NCI-H2196 treated with DMSO at 0.1 percent for 48 hours (cell line): ENCODE data around the gene RNF111.
"Not testable (repeated sequence)": the region's sequence is repeated elsewhere in the genome, so short reads cannot be mapped to it uniquely, and the experiment has no call there.

Experiments used
- DNase-seq: peaks from one replicate; lab custom pipeline; 2025; ENCODE audit not compliant: unreplicated experiment; lab: John Stamatoyannopoulos, UW

Gene RNF111

DNA sequence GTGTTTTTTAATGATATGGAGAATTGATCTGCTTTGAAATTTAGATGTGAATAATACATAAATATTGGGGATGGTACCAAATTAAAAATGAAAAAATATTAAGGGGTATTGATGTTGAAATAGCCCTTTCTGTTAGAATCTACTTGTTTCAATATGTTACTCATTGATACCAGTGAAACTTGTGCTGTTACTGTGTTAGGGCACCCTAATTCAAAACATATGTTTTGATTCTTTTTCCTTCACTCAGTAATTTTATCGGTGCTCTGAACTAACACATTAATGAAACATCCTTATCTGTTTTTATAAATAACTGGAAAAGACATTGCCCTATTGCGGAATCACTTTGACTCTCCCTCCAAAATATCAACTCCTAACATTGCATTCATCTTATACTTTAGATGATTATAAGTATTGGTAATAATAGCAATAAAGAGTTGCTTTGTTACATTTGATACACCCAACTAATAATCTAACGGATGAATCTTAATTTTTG is 65.5 kb downstream of the RNF111 start:
- DNase-seq, result no peak

DNA sequence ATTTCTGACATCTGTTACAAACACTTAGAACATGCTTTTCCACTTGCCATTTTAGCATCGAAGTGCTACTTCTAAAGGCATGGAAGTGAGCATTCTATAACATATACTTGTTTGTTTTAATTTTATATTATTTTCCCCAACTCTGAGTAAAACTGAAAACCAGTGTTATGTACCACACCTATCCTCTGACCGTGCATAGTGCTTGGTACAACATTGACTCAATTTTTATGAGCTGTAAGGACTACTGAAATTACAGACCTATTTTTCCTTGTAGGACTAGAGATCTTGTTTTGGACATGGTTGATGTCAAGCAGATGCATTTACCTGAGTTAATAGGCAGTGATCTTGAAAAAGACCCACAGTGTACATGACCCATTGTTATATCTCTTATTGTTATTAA is 66.0 kb downstream of the RNF111 start:
- no peak for DNase-seq

- no peak for DNase-seq
These were observed 71.7 kb downstream of the RNF111 start for GRCh38 chr15:59059076-59059597.

DNA sequence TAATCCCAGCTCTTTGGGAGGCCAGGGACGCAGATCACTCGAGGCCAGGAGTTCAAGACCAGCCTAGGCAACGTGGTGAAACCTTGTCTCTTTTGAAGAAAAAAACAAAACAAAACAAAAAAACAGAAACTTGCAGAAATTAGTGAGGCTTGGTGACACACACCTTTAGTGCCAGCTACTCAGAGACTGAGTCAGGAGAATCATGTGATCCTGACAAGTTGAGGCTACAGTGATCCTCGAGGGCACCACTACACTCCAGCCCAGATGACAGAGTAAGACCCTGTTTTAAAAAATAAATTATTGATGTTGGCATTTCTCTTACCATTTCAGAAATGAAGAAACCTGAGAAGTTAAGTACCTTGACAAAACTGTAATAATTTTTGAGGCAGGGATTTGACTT is 72.9 kb downstream of the RNF111 start:
- no peak for DNase-seq

GRCh38 chr15:59063042-59063441 is 75.6 kb downstream of the RNF111 start:
- DNase-seq, result no peak

DNA sequence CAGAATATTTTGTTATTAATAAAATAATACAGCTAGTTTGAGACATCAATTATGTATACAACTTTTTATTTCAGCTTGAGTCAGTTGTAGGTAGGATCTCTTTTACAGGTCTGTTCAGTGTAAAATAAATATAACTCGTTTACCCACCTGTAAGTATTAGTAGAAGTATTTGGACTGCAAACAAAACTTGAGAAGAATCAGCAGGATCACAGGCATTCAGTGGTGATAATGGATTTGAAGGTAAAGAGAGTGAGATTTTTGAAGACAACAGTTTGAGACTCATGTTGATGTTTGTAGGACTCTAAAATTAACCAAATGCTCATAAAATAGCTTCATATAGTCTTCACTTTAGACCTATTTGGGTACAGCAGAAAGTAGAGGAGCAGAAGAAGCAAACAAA is 82.0 kb downstream of the RNF111 start:
- no peak for DNase-seq

DNA sequence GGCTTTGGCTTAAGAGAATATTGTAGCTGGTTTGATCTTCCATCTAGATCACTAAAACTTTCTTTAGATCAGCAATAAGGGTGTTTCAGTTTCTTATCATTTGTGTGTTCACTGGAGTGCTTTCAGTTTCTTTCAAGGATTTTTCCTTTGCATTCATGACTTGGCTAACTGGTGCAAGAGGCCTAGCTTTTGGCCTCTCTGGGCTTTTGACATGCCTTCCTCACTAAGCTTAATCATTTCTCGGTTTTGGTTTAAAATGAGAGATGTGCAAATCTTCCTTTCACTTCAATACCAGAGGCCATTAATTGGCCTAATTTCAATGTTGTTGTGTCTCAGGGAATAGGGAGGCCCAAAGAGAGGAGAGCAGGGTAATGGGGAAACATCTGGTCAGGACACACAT is 87.1 kb downstream of the RNF111 start:
- no peak for DNase-seq

DNA sequence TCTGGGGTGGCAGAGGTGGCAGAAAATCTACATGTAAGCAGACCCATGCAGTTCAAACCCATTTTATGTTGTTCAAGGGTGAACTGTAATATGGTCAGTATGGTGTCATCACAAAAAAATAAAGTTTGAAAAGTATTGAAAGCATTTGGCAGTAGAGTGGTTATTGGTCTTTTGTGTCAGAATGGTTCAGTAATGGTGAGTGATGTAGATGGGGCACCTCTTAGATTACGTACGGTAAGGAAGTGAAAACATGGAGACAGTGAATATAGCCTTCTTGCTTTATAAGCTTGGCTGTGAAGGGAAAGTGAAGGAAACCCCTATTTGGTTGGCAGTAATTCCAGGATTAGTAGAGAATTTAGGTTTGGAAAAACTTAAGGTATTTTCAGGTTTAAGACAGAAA is 100.3 kb downstream of the RNF111 start:
- no peak for DNase-seq

DNA sequence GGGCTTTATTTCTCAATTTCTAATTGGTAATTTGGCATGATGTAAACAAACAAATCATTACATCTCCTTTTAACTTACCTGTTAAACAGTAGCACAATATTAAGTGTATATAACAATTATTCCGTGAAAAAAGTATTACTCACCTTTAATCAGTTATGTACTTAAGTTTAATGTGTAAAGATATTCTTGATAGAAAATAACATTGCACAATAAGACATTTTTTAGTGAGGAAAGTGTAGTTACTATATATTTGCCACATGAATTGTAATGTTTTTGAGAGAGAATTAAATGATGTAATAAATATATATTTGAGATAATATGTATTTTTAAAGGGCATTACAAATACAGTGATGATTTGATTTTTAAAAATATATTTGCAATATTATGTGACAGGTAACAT is 106.6 kb downstream of the RNF111 start:
- DNase-seq, result no peak

DNA sequence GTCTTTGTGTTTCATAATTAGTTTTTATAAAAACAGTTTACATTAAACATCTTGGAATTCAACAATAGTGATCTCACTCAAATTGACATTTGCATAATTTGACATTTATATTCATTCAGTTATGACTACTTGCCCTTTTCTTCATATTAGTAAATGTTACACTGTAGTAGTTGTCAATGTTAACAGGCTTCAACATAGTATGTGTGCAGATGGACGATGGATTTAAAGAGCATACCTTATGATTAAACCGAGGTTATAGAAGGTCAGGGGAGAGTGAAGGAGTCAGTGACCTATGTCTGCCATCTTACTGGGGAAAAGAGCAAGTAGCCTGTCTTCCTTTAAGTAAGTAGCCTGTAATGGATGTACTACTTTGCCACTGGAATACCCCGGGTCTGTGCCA is 109.0 kb downstream of the RNF111 start:
- DNase-seq, result no peak

- no peak for DNase-seq
These were observed 111.8 kb downstream of the RNF111 start for GRCh38 chr15:59099162-59099685.

GRCh38 chr15:59104602-59104911 is 117.1 kb downstream of the RNF111 start:
- DNase-seq, result no peak

DNA sequence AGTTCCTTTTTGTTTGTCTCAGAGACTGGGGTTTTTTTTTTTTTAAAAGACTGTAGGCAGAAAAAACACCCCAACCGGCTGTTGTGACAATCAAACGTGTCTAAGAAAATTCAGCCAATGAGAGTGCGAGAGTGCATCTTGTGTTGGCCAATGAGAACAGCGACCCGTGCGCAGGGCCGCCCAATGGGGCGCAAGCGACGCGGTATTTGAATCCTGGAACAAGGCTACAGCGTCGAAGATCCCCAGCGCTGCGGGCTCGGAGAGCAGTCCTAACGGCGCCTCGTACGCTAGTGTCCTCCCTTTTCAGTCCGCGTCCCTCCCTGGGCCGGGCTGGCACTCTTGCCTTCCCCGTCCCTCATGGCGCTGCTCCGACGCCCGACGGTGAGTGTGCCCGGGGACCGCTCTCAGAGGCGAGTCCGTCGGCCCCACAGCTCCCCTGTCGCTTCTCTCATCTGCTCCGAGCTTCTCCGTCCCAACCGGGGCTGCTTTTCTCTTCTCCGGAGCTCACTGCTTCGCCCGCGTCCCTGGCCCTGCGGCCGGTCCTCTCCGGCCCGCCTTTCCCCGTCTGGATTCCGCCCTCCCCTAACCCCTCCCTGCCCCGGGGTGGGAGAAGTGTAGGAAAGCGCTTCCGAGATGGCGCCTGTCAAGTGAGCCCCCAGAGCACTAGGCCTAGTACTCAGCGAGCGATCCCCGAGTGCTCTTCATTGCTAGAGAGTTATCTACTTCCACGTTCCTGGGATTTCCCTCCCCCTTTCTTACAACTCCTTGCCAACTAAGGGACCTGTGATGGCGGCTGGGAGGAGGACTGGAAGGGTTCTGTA is 117.7 kb downstream of the RNF111 start, which contains the start of gene CCNB2:
CCNB2 (plus strand) TSS at position 235 of the 821 bp plus-strand sequence; CDS start at position 358, 123 bp downstream.
- peak; percentile 50 for DNase-seq

DNA sequence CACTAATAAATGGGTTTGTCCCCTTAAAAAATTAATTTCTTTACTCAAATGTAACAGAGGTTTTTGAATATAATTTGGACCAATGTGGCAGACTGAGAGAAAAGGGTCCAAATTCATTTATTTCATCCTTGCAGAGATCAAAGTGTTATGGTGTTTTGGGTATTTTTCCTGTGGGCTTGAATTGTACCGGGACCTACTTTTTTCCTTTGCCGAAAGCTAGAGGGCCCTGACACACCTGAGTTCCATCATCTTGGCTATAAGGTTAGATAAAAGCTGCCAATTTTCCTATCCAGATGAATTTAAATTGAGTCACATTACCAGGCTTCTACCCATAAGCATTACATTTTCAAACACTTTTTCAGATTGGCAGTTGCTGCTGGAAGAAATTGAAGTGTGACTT is 118.4 kb downstream of the RNF111 start:
- no peak for DNase-seq

DNA sequence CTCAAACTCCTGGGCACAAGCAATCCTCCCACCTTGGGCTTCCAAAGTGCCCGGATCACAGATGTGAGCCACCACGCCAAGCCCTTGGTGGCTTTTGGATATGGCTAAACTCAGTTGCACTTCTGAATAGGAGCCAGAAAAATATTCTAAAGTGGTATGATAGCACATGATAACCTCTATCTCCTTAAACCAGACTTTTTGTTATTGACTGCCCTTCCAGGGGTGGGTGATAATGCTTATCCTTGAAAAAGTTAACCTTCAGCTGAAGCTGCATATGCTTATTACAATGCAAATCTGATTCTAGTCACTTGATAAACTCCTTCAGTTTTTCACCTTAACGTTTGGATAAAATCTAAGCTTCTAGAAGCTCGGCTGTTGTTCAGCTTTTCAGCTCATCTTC is 123.8 kb downstream of the RNF111 start:
- DNase-seq, result no peak

DNA sequence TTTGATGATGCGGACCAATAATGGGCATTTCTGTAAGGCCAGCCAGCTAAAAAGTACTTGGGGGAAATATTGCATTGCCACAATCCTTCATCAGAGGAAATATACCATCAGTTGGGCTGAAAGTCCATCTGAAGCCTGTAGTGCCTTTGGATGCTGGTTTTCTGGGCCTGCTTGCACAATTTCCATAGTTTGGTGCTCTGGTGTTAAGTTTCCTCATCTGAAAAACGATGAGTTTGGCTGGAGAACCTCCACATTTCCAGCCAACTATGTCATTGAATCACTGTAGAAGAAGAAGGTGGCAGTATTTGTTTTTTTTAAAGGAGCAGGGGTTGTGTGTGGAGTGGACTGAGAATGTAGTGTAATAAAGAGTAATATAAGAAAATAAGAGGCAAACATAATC is 127.6 kb downstream of the RNF111 start:
- no peak for DNase-seq

- DNase-seq, result no peak
These were observed 128.7 kb downstream of the RNF111 start for GRCh38 chr15:59116141-59116540.

- no peak for DNase-seq
These were observed 129.3 kb downstream of the RNF111 start for GRCh38 chr15:59116771-59117170.

GRCh38 chr15:59119625-59120024 is 132.2 kb downstream of the RNF111 start:
- DNase-seq, result no peak

- DNase-seq, result no peak
These were observed 133.5 kb downstream of the RNF111 start for GRCh38 chr15:59120937-59121336.

GRCh38 chr15:59124261-59124660 is 136.8 kb downstream of the RNF111 start:
- no peak for DNase-seq

GRCh38 chr15:59125683-59126082 is 138.2 kb downstream of the RNF111 start:
- DNase-seq, result not testable (repeated sequence)

DNA sequence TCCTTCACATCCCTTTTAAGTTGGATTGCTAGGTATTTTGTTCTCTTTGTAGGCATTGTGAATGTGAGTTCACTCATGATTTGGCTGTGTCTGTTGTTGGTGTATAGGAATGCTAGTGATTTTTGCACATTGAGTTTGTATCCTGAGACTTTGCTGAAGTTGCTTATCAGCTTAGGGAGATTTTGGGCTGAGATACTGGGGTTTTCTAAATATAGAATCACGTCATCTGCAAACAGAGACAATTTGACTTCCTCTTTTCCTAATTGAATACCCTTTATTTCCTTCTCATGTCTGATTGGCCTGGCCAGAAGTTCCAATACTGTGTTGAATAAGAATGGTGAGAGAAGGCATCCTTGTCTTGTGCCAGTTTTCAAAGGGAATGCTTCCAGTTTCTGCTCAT is 139.8 kb downstream of the RNF111 start:
- DNase-seq, result not testable (repeated sequence)
